OCI-LY7 (cell line): ENCODE data around the gene LGI4. TPM values are rescaled to one million over a fixed set of nuclear protein-coding genes. Genes with fewer than 3 reads are reported as not detected.

Experiments used
- BruUV-seq: library from RNA; stranded (reverse); fragments of 400-500 nt; replicated peaks from 2 replicates; lab custom pipeline; 2021; lab: Mats Ljungman, UMichigan
- CTCF ChIA-PET: fragments of 300-600 bp; sonication (Branson Sonifier 250); formaldehyde crosslinking; loops from one replicate; lab custom pipeline; 2022; ENCODE audit warnings: antibody characterized with exemption; ENCODE audit not compliant: unreplicated experiment; lab: Charles Lee
- POLR2A ChIA-PET: fragments of 300-600 bp; sonication (Branson Sonifier 250); formaldehyde crosslinking; loops from one replicate; lab custom pipeline; 2022; ENCODE audit warnings: antibody characterized with exemption; lab: Charles Lee
- DNase-seq: peaks from one replicate; pipeline ENCODE4 v3.0.0-alpha.2; 2015; ENCODE audit warnings: low spot score
- H2AFZ ChIP-seq: fragments of 200-600 bp; sonication (generic), shearing (Covaris generic); 2 replicates; pipeline ENCODE4 v1.6.1; 2014; ENCODE audit warnings: mild to moderate bottlenecking, antibody characterized with exemption, low read length, moderate library complexity
- H3K27ac ChIP-seq: fragments of 200-600 bp; sonication (generic); 2 replicates; pipeline ENCODE4 v1.5.1; 2014; ENCODE audit warnings: mixed run types, low read depth, mild to moderate bottlenecking, moderate library complexity, low read length, inconsistent platforms; ENCODE audit not compliant: poor library complexity, severe bottlenecking
- H3K36me3 ChIP-seq: fragments of 200-600 bp; sonication (generic); 2 replicates; pipeline ENCODE4 v1.6.1; 2014; ENCODE audit warnings: mild to moderate bottlenecking, antibody characterized with exemption, low read length, moderate library complexity, mixed read lengths; ENCODE audit not compliant: insufficient read depth
- H3K4me1 ChIP-seq: fragments of 200-600 bp; sonication (generic); 2 replicates; pipeline ENCODE4 v1.5.1; 2014; ENCODE audit warnings: mild to moderate bottlenecking, low read length; ENCODE audit not compliant: insufficient read depth, poor library complexity, severe bottlenecking
- H3K4me2 ChIP-seq: fragments of 200-600 bp; sonication (generic); 2 replicates; pipeline ENCODE4 v1.6.1; 2014; ENCODE audit warnings: mild to moderate bottlenecking, low read length
- H3K4me3 ChIP-seq: fragments of 200-600 bp; sonication (generic); 2 replicates; pipeline ENCODE4 v1.5.1; 2014; ENCODE audit warnings: mild to moderate bottlenecking, low read depth, low read length; ENCODE audit not compliant: poor library complexity, severe bottlenecking
- H3K79me2 ChIP-seq: fragments of 200-600 bp; sonication (generic); 2 replicates; pipeline ENCODE4 v1.6.1; 2016; ENCODE audit warnings: low read depth, mild to moderate bottlenecking, low read length, moderate library complexity, mixed read lengths; ENCODE audit not compliant: insufficient read depth
- H3K9me2 ChIP-seq: fragments of 200-600 bp; sonication (generic); 2 replicates; pipeline ENCODE4 v1.6.1; 2016; ENCODE audit warnings: mild to moderate bottlenecking, low read length, mixed read lengths; ENCODE audit not compliant: insufficient read depth
- H3K9me3 ChIP-seq: fragments of 200-600 bp; sonication (generic); 2 replicates; pipeline ENCODE4 v1.6.1; 2014; ENCODE audit warnings: mild to moderate bottlenecking, mixed run types, low read length, mixed read lengths
- H4K20me1 ChIP-seq: fragments of 200-600 bp; sonication (generic); 2 replicates; pipeline ENCODE4 v1.6.1; 2014; ENCODE audit warnings: mild to moderate bottlenecking, antibody characterized with exemption, low read length, moderate library complexity, mixed read lengths; ENCODE audit not compliant: insufficient read depth
- EZH2phosphoT487 ChIP-seq: fragments of 200-600 bp; sonication (generic); IDR thresholded peaks from 2 replicates; pipeline ENCODE4 v1.6.1; 2018; ENCODE audit warnings: low read depth, borderline replicate concordance, mild to moderate bottlenecking, mixed run types, antibody characterized with exemption, low read length, moderate library complexity, mixed read lengths
- intact Hi-C: fragments of 100-400 bp; cut with micrococcal nuclease; formaldehyde crosslinking; loops from one replicate; pipeline ENCODE4 v1.10.0; 2022; ENCODE audit not compliant: unreplicated experiment
- total RNA-seq, 2 experiments: library from RNA; depleted of rRNA in 1 of 2; stranded (reverse); fragments of >200 nt in 1 of 2; shearing (Covaris generic) in 1 of 2; gene quantifications; 2 replicates each; pipeline ENCODE4 v1.2.3, GENCODE V29; 2014 to 2022
- TF ChIP-seq, protein P1 (sequence below): fragments of 200-600 bp; sonication (generic); conservative IDR thresholded peaks from 2 replicates; pipeline ENCODE4 v1.5.1; 2014; ENCODE audit warnings: mild to moderate bottlenecking, antibody characterized with exemption, low read length, moderate library complexity, mixed read lengths

The LGI4 gene
- total RNA-seq, 2 experiments from 2014 or later: 0.28 to 5.9 TPM

DNA sequence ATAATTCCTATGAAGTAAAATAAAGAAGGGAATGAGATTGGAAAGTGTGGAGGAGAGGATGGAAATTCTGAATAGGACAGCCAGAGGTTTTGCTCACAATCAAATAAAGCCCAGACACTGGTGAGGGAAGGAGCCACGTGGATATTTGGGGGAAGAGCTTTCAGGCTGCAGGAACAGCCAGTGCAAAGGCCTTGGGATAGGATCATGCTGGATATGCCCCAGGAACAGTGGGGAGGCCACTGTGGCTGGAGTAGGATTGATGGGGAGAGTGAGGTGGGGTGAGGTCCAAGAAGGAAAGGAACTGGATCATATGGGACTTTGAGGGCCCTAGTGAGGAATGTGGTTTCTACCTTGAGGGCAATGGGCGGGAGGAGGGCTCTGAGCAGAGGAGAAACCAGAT lies 15.6 kb upstream of the LGI4 start:
- Histone ChIP-seq H3K27ac (no peak overlapping the region), H3K36me3 (no peaks in the 10 kb centered on the region), H2AFZ (no peak overlapping the region), H3K9me3 (no peaks in the 10 kb centered on the region), H3K4me1 (peaks cover 11% of the 10 kb centered on the region), H3K79me2 (peaks cover 2% of the 10 kb centered on the region; the same call in 1 of the 2 replicates), H3K4me2 (no peak overlapping the region), H3K9me2 (no peaks in the 10 kb centered on the region), H4K20me1 (no peaks in the 10 kb centered on the region), H3K4me3 (no peak overlapping the region)
- ChIA-PET CTCF (no interaction called here), POLR2A (no interaction called here)
- no TSS peak for BruUV-seq
- DNase-seq: no peak
- no peak for TF ChIP-seq EZH2phosphoT487
- TF ChIP-seq, protein P1, sequence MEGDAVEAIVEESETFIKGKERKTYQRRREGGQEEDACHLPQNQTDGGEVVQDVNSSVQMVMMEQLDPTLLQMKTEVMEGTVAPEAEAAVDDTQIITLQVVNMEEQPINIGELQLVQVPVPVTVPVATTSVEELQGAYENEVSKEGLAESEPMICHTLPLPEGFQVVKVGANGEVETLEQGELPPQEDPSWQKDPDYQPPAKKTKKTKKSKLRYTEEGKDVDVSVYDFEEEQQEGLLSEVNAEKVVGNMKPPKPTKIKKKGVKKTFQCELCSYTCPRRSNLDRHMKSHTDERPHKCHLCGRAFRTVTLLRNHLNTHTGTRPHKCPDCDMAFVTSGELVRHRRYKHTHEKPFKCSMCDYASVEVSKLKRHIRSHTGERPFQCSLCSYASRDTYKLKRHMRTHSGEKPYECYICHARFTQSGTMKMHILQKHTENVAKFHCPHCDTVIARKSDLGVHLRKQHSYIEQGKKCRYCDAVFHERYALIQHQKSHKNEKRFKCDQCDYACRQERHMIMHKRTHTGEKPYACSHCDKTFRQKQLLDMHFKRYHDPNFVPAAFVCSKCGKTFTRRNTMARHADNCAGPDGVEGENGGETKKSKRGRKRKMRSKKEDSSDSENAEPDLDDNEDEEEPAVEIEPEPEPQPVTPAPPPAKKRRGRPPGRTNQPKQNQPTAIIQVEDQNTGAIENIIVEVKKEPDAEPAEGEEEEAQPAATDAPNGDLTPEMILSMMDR: no peak
- intact Hi-C loops: no loop called here

GRCh38 chr19:35149463-35149862 lies 14.6 kb upstream of the LGI4 start:
- no peak for DNase-seq
- POLR2A ChIA-PET: no interaction called here
- Histone ChIP-seq H3K4me3 (no peak overlapping the region), H3K27ac (no peak overlapping the region), H3K9me2 (no peaks in the 10 kb centered on the region), H3K4me1 (peaks cover 18% of the 10 kb centered on the region), H3K4me2 (no peak overlapping the region), H3K79me2 (no peaks in the 10 kb centered on the region), H3K36me3 (no peaks in the 10 kb centered on the region), H3K9me3 (no peaks in the 10 kb centered on the region), H4K20me1 (no peaks in the 10 kb centered on the region), H2AFZ (no peak overlapping the region)
- CTCF ChIA-PET: no interaction called here
- TF ChIP-seq, protein P1: no peak
- no peak for TF ChIP-seq EZH2phosphoT487
- BruUV-seq: no TSS peak
- intact Hi-C loops: loop anchor here (10.0 kb wide), 1 partner anchor 315 kb away; no protein-coding TSS in a partner anchor

GRCh38 chr19:35146746-35147459 lies 12.0 kb upstream of the LGI4 start:
- CTCF ChIA-PET: no interaction called here
- Histone ChIP-seq H3K9me3 (no peaks in the 10 kb centered on the region), H2AFZ (no peak overlapping the region), H3K4me3 (no peak overlapping the region), H3K79me2 (no peaks in the 10 kb centered on the region), H3K27ac (no peak overlapping the region), H3K4me1 (peaks cover 29% of the 10 kb centered on the region), H3K36me3 (no peaks in the 10 kb centered on the region), H3K9me2 (no peaks in the 10 kb centered on the region), H3K4me2 (no peak overlapping the region), H4K20me1 (no peaks in the 10 kb centered on the region)
- intact Hi-C loops: loop anchor here (10.0 kb wide), 1 partner anchor 318 kb away; no protein-coding TSS in a partner anchor
- TF ChIP-seq, protein P1: no peak
- TF ChIP-seq EZH2phosphoT487: no peak
- DNase-seq: no peak
- POLR2A ChIA-PET: no interaction called here
- BruUV-seq: no TSS peak
